IMR-90 (cell line): Measurements from ENCODE around the gene FAM53B. TPM values are rescaled to one million over a fixed set of nuclear protein-coding genes. Genes with fewer than 3 reads are reported as not detected.

ENCODE experiments used
- ATAC-seq: fragments of 200-7000 bp; cut with Tn5 transposase; 2 replicates; pipeline ENCODE4 v1.9.1; 2020; ENCODE audit warnings: low read depth, mild to moderate bottlenecking, moderate library complexity
- BruUV-seq: library from RNA; stranded (reverse); fragments of 400-500 nt; replicated peaks from 2 replicates; lab custom pipeline; 2021; lab: Mats Ljungman, UMichigan
- CTCF ChIA-PET: fragments of 300-600 bp; formaldehyde crosslinking; extraction: SDS; loops from one replicate; lab custom pipeline; 2021; ENCODE audit warnings: antibody characterized with exemption; lab: Yijun Ruan, JAX
- POLR2A ChIA-PET: fragments of 300-600 bp; sonication (Branson Sonifier 250); formaldehyde crosslinking; loops from one replicate; lab custom pipeline; 2022; ENCODE audit warnings: antibody characterized with exemption; ENCODE audit not compliant: unreplicated experiment; lab: Charles Lee
- DNase-seq: peaks from one replicate; pipeline ENCODE4 v3.0.0; 2013
- H2AFZ ChIP-seq: replicated peaks from 2 replicates; pipeline ENCODE3; 2013; ENCODE audit warnings: low read length, mild to moderate bottlenecking; ENCODE audit not compliant: poor library complexity
- H2AK5ac ChIP-seq: 2 replicates; pipeline ENCODE4 v1.6.1; 2013; ENCODE audit warnings: low read depth, low read length, inconsistent platforms
- H2AK9ac ChIP-seq: replicated peaks from 2 replicates; pipeline ENCODE3; 2013; ENCODE audit warnings: mild to moderate bottlenecking, low read depth, low read length, moderate library complexity; ENCODE audit not compliant: poor library complexity
- H2BK120ac ChIP-seq: 2 replicates; pipeline ENCODE4 v1.6.1; 2013; ENCODE audit warnings: low read depth, low read length, inconsistent platforms
- H2BK15ac ChIP-seq: 3 replicates; pipeline ENCODE4 v1.6.1; 2013; ENCODE audit warnings: low read depth, low read length, inconsistent platforms
- H2BK20ac ChIP-seq: 2 replicates; pipeline ENCODE4 v1.6.1; 2013; ENCODE audit warnings: low read depth, mild to moderate bottlenecking, inconsistent platforms, low read length, moderate library complexity
- H2BK5ac ChIP-seq: 2 replicates; pipeline ENCODE4 v1.6.1; 2013; ENCODE audit warnings: mild to moderate bottlenecking, low read depth, low read length, inconsistent platforms; ENCODE audit not compliant: poor library complexity, severe bottlenecking
- H3K14ac ChIP-seq: replicated peaks from 2 replicates; pipeline ENCODE4 v1.6.1; 2013; ENCODE audit warnings: low read depth, low read length, inconsistent platforms
- H3K18ac ChIP-seq: 2 replicates; pipeline ENCODE4 v1.6.1; 2013; ENCODE audit warnings: low read depth, low read length, control low read depth
- H3K23ac ChIP-seq: 2 replicates; pipeline ENCODE4 v1.6.1; 2013; ENCODE audit warnings: low read depth, low read length, inconsistent platforms
- H3K27ac ChIP-seq: 2 replicates; pipeline ENCODE4 v1.5.1; 2013; ENCODE audit warnings: mild to moderate bottlenecking, control low read depth, low read length; ENCODE audit not compliant: insufficient read depth
- H3K27me3 ChIP-seq: 2 replicates; pipeline ENCODE4 v1.6.1; 2013; ENCODE audit warnings: low read length; ENCODE audit not compliant: control insufficient read depth, insufficient read depth
- H3K36me3 ChIP-seq: 2 replicates; pipeline ENCODE4 v1.6.1; 2013; ENCODE audit warnings: low read length, mixed read lengths; ENCODE audit not compliant: control insufficient read depth, insufficient read depth
- H3K4ac ChIP-seq: 2 replicates; pipeline ENCODE4 v1.6.1; 2013; ENCODE audit warnings: low read depth, low read length, inconsistent platforms
- H3K4me1 ChIP-seq: 2 replicates; pipeline ENCODE4 v1.6.1; 2013; ENCODE audit warnings: low read length, mixed read lengths; ENCODE audit not compliant: control insufficient read depth, insufficient read depth
- H3K4me2 ChIP-seq: 2 replicates; pipeline ENCODE4 v1.6.1; 2013; ENCODE audit warnings: low read depth, mild to moderate bottlenecking, control low read depth, low read length, moderate library complexity
- H3K4me3 ChIP-seq: 2 replicates; pipeline ENCODE4 v1.5.1; 2013; ENCODE audit warnings: low read depth, mild to moderate bottlenecking, control low read depth, low read length, moderate library complexity; ENCODE audit not compliant: insufficient read depth
- H3K56ac ChIP-seq: 2 replicates; pipeline ENCODE4 v1.6.1; 2013; ENCODE audit warnings: low read length, inconsistent platforms; ENCODE audit not compliant: insufficient read depth; ENCODE audit errors: extremely low read depth
- H3K79me1 ChIP-seq, 2 experiments: 2 replicates each; pipeline ENCODE4 v1.6.1; 2013; ENCODE audit warnings: low read length in 2 of 2, inconsistent platforms in 1 of 2, low read depth in 1 of 2
- H3K9ac ChIP-seq: 2 replicates; pipeline ENCODE4 v1.6.1; 2013; ENCODE audit warnings: low read depth, low read length, control low read depth
- H3K9me1 ChIP-seq: 2 replicates; pipeline ENCODE4 v1.6.1; 2013; ENCODE audit warnings: low read length, inconsistent platforms; ENCODE audit not compliant: insufficient read depth
- H3K9me3 ChIP-seq: 2 replicates; pipeline ENCODE4 v1.6.1; 2013; ENCODE audit warnings: low read length; ENCODE audit not compliant: control insufficient read depth, insufficient read depth
- H4K20me1 ChIP-seq: 2 replicates; pipeline ENCODE4 v1.6.1; 2013; ENCODE audit warnings: low read length, inconsistent platforms; ENCODE audit not compliant: insufficient read depth
- H4K5ac ChIP-seq: 2 replicates; pipeline ENCODE4 v1.6.1; 2013; ENCODE audit warnings: mild to moderate bottlenecking, low read depth, low read length, control low read depth
- H4K8ac ChIP-seq, 2 experiments: 2 replicates each; pipeline ENCODE4 v1.6.1; 2013; ENCODE audit warnings: low read depth in 2 of 2, low read length in 2 of 2, control low read depth in 1 of 2, inconsistent platforms in 1 of 2
- H4K91ac ChIP-seq: 2 replicates; pipeline ENCODE4 v1.6.1; 2013; ENCODE audit warnings: low read depth, low read length, inconsistent platforms; ENCODE audit not compliant: insufficient read depth
- BHLHE40 ChIP-seq: fragments of 150-350 bp; IDR thresholded peaks from 2 replicates; pipeline ENCODE4 v1.6.1; 2016; ENCODE audit warnings: mild to moderate bottlenecking, low read depth, low read length
- CEBPB ChIP-seq: IDR thresholded peaks from 2 replicates; pipeline ENCODE4 v1.6.1; 2012; ENCODE audit warnings: low read depth, low read length, improper control_type of control experiment
- CHD1 ChIP-seq: IDR thresholded peaks from 2 replicates; pipeline ENCODE4 v1.6.1; 2012; ENCODE audit warnings: low read depth, low read length, improper control_type of control experiment
- FOS ChIP-seq: fragments of 150-350 bp; IDR thresholded peaks from 2 replicates; pipeline ENCODE4 v1.6.1; 2016; ENCODE audit warnings: low read depth, low read length
- MAFK ChIP-seq: IDR thresholded peaks from 2 replicates; pipeline ENCODE4 v1.6.1; 2012; ENCODE audit warnings: low read depth, low read length, improper control_type of control experiment
- MAZ ChIP-seq: IDR thresholded peaks from 2 replicates; pipeline ENCODE4 v1.6.1; 2012; ENCODE audit warnings: low read depth, mild to moderate bottlenecking, low read length, improper control_type of control experiment, moderate library complexity, borderline replicate concordance
- MXI1 ChIP-seq: IDR thresholded peaks from 2 replicates; pipeline ENCODE4 v1.6.1; 2012; ENCODE audit warnings: low read depth, mild to moderate bottlenecking, low read length, moderate library complexity, borderline replicate concordance
- NFE2L2 ChIP-seq: fragments of 150-350 bp; IDR thresholded peaks from 2 replicates; pipeline ENCODE4 v1.6.1; 2016; ENCODE audit warnings: low read depth, mild to moderate bottlenecking, low read length
- POLR2A ChIP-seq: IDR thresholded peaks from 2 replicates; pipeline ENCODE4 v1.6.1; 2012; ENCODE audit warnings: mild to moderate bottlenecking, low read depth, low read length
- RAD21 ChIP-seq: IDR thresholded peaks from 2 replicates; pipeline ENCODE4 v1.6.1; 2012; ENCODE audit warnings: low read length, improper control_type of control experiment
- RCOR1 ChIP-seq: IDR thresholded peaks from 2 replicates; pipeline ENCODE4 v1.6.1; 2012; ENCODE audit warnings: mild to moderate bottlenecking, low read length, improper control_type of control experiment; ENCODE audit not compliant: insufficient replicate concordance
- RFX5 ChIP-seq: IDR thresholded peaks from 2 replicates; pipeline ENCODE4 v1.8.0; 2012; ENCODE audit warnings: low read depth, mild to moderate bottlenecking, low read length, moderate library complexity
- SMC3 ChIP-seq: fragments of 150-350 bp; IDR thresholded peaks from 2 replicates; pipeline ENCODE4 v1.6.1; 2016; ENCODE audit warnings: low read depth, mild to moderate bottlenecking, antibody characterized with exemption, low read length, moderate library complexity
- WGBS, 2 experiments: methylation state at CpG; one replicate each; pipeline versions ENCODE4 v1.1.5 to v1.1.7; 2013; ENCODE audit warnings: missing lambda C conversion rate in 2 of 2; ENCODE audit not compliant: insufficient read length in 1 of 2; ENCODE audit errors: extremely low coverage in 2 of 2; 5-methylcytosine and 5-hydroxymethylcytosine counted together
- dilution Hi-C: fragments of 300-500 bp; cut with HindIII; formaldehyde crosslinking; loops from one replicate; pipeline ENCODE4 v1.14.3; 2018; ENCODE audit warnings: low sequenced_read_pairs; ENCODE audit not compliant: unreplicated experiment
- in situ Hi-C: fragments of 300-500 bp; cut with MboI; formaldehyde crosslinking; loops from 3 replicates; pipeline ENCODE4 v1.14.3; 2019; ENCODE audit warnings: low sequenced_read_pairs, inconsistent platforms, mixed read lengths
- intact Hi-C: fragments of 100-400 bp; cut with micrococcal nuclease; formaldehyde crosslinking; loops from 2 replicates; pipeline ENCODE4 v1.10.0; 2022
- polyA plus RNA-seq, 3 experiments: library from polyadenylated mRNA; depleted of rRNA; stranded (reverse); fragments of >200 nt; gene quantifications; 2 replicates each; pipeline ENCODE4 v1.2.3, GENCODE V29; 2012; ENCODE audit warnings: low replicate concordance in 1 of 3
- total RNA-seq: library from RNA; depleted of rRNA; stranded (reverse); fragments of >200 nt; gene quantifications from 2 replicates; pipeline ENCODE4 v1.2.3, GENCODE V29; 2012
- TF ChIP-seq, protein P1 (sequence below): fragments of 150-350 bp; IDR thresholded peaks from 2 replicates; pipeline ENCODE4 v1.6.1; 2017; ENCODE audit warnings: mild to moderate bottlenecking, antibody characterized with exemption, low read length, low read depth
- TF ChIP-seq, protein P2 (sequence below): conservative IDR thresholded peaks from 2 replicates; pipeline ENCODE4 v1.5.1; 2012; ENCODE audit warnings: mild to moderate bottlenecking, low read depth, low read length, improper control_type of control experiment
- TF ChIP-seq, protein P3 (sequence below): fragments of 150-350 bp; IDR thresholded peaks from 2 replicates; pipeline ENCODE4 v1.6.1; 2016; ENCODE audit warnings: low read depth, mild to moderate bottlenecking, low read length, moderate library complexity, borderline replicate concordance

FAM53B gene
- total and polyA plus RNA-seq, 2 of the 4 experiments (the other 2 are of a cell fraction): 3.8 to 5.7 TPM

DNA sequence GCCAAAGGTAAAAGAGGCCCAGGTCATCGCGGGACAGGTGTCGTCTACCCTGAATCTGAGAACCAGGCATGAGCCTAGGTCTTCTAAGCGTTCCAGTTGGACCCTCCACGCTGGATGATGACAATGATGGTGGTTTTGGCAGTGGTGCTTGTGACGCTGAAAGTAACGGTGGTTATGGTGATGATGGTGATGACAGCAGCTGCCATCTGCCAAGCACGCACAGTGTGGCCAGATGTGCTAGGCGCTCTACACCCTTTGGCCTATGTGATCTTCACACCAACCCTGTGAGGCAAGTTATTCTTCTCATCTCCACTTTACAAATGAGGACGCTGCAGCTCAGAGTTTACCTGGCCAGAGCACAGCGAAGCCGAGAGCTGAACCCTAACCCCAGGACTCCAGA is 93.9 kb downstream of the FAM53B start:
- H4K91ac ChIP-seq: no peak overlapping the region
- H3K27me3 ChIP-seq: no peaks in the 10 kb centered on the region
- H3K4me1 ChIP-seq: peaks cover 27% of the 10 kb centered on the region
- no peak overlapping the region for H3K18ac ChIP-seq
- ATAC-seq (no peak), DNase-seq (no peak)
- in situ Hi-C loops: no loop called here
- no peaks in the 10 kb centered on the region for H3K9me3 ChIP-seq
- no peak overlapping the region for H4K8ac ChIP-seq
- no TSS peak for BruUV-seq
- H3K4ac ChIP-seq: no peak overlapping the region
- H2AK9ac ChIP-seq: no peak overlapping the region
- no peaks in the 10 kb centered on the region for H3K36me3 ChIP-seq
- no peak overlapping the region for H2BK15ac ChIP-seq
- no peaks in the 10 kb centered on the region; the same call in 1 of the 2 replicates for H4K20me1 ChIP-seq
- dilution Hi-C loops: no loop called here
- no peak overlapping the region for H3K27ac ChIP-seq
- WGBS, 2 experiments: 96% methylated on average over 3 of the region's 12 CpGs; no CpG with 5 or more reads in 1 of the 2 experiments
- H2AK5ac ChIP-seq: no peak overlapping the region
- ChIA-PET CTCF (no interaction called here), POLR2A (no interaction called here)
- no peak overlapping the region for H2BK5ac ChIP-seq
- no peak overlapping the region for H3K9ac ChIP-seq
- H3K56ac ChIP-seq: no peak overlapping the region
- no peak overlapping the region for H3K4me2 ChIP-seq
- H2BK20ac ChIP-seq: no peak overlapping the region
- no peak overlapping the region for H2BK120ac ChIP-seq
- H3K9me1 ChIP-seq: peaks cover 33% of the 10 kb centered on the region
- H3K79me1 ChIP-seq: peaks cover 20 to 27% of the 10 kb centered on the region in 2 experiments; a peak in 3 of 4 replicates
- TF ChIP-seq RCOR1 (no peak), RFX5 (no peak), MAZ (no peak), CEBPB (no peak), FOS (no peak), SMC3 (no peak), CHD1 (no peak), BHLHE40 (no peak), POLR2A (no peak), NFE2L2 (no peak), MXI1 (no peak), RAD21 (no peak), MAFK (no peak)
- TF ChIP-seq, protein P1, sequence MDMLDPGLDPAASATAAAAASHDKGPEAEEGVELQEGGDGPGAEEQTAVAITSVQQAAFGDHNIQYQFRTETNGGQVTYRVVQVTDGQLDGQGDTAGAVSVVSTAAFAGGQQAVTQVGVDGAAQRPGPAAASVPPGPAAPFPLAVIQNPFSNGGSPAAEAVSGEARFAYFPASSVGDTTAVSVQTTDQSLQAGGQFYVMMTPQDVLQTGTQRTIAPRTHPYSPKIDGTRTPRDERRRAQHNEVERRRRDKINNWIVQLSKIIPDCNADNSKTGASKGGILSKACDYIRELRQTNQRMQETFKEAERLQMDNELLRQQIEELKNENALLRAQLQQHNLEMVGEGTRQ: no peak
- TF ChIP-seq, protein P2, sequence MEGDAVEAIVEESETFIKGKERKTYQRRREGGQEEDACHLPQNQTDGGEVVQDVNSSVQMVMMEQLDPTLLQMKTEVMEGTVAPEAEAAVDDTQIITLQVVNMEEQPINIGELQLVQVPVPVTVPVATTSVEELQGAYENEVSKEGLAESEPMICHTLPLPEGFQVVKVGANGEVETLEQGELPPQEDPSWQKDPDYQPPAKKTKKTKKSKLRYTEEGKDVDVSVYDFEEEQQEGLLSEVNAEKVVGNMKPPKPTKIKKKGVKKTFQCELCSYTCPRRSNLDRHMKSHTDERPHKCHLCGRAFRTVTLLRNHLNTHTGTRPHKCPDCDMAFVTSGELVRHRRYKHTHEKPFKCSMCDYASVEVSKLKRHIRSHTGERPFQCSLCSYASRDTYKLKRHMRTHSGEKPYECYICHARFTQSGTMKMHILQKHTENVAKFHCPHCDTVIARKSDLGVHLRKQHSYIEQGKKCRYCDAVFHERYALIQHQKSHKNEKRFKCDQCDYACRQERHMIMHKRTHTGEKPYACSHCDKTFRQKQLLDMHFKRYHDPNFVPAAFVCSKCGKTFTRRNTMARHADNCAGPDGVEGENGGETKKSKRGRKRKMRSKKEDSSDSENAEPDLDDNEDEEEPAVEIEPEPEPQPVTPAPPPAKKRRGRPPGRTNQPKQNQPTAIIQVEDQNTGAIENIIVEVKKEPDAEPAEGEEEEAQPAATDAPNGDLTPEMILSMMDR: no peak
- TF ChIP-seq, protein P3, sequence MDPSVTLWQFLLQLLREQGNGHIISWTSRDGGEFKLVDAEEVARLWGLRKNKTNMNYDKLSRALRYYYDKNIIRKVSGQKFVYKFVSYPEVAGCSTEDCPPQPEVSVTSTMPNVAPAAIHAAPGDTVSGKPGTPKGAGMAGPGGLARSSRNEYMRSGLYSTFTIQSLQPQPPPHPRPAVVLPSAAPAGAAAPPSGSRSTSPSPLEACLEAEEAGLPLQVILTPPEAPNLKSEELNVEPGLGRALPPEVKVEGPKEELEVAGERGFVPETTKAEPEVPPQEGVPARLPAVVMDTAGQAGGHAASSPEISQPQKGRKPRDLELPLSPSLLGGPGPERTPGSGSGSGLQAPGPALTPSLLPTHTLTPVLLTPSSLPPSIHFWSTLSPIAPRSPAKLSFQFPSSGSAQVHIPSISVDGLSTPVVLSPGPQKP: no peak
- no peak overlapping the region for H3K14ac ChIP-seq
- no peak overlapping the region for H3K4me3 ChIP-seq
- no peak overlapping the region for H2AFZ ChIP-seq
- no peak overlapping the region for H3K23ac ChIP-seq
- intact Hi-C loops: no loop called here
- H4K5ac ChIP-seq: no peak overlapping the region
